GM12878 (cell line): ENCODE data around the gene CIB4. TPM values are rescaled to one million over a fixed set of nuclear protein-coding genes. Genes with fewer than 3 reads are reported as not detected.

ENCODE experiments used
- ATAC-seq: fragments of 200-7000 bp; cut with Tn5 transposase; 3 replicates; pipeline ENCODE4 v1.9.1; 2020; ENCODE audit warnings: mild to moderate bottlenecking, moderate library complexity
- BruUV-seq: library from RNA; stranded (reverse); fragments of 400-500 nt; replicated peaks from 2 replicates; lab custom pipeline; 2021; lab: Mats Ljungman, UMichigan
- CTCF ChIA-PET: fragments of 300-600 bp; sonication (Branson Sonifier 250); formaldehyde crosslinking; extraction: SDS; loops from one replicate; lab custom pipeline; 2021; ENCODE audit warnings: inconsistent platforms; lab: Yijun Ruan, JAX
- POLR2A ChIA-PET: fragments of 350-600 bp; formaldehyde crosslinking; extraction: SDS; loops from one replicate; lab custom pipeline; 2021; ENCODE audit warnings: inconsistent platforms; lab: Charles Lee
- RAD21 ChIA-PET: fragments of 300-600 bp; sonication (Branson Sonifier 250); formaldehyde crosslinking; loops from one replicate; lab custom pipeline; 2023; ENCODE audit warnings: antibody characterized with exemption; ENCODE audit not compliant: unreplicated experiment; lab: Charles Lee
- SMC1A ChIA-PET: fragments of 300-600 bp; sonication (Branson Sonifier 250); formaldehyde crosslinking; loops from one replicate; lab custom pipeline; 2023; ENCODE audit not compliant: unreplicated experiment, uncharacterized antibody; lab: Charles Lee
- DNase-seq: peaks from one replicate; pipeline ENCODE4 v3.0.0-alpha.2; 2011; ENCODE audit warnings: low read depth, low spot score
- FAIRE-seq: peaks from 3 replicates; lab custom pipeline; 2011; peaks lifted over from hg19 to GRCh38; lab: Jason Lieb, UNC
- H2AFZ ChIP-seq: 2 replicates; pipeline ENCODE4 v1.6.0; 2011; ENCODE audit warnings: low read depth, low read length, control low read depth; ENCODE audit not compliant: control insufficient read depth
- H3K27ac ChIP-seq: 2 replicates; pipeline ENCODE4 v1.5.1; 2011; ENCODE audit warnings: control low read depth; ENCODE audit not compliant: control insufficient read depth, insufficient read depth
- H3K27me3 ChIP-seq, 2 experiments: replicated peaks in 1 of 2; 2 replicates each; pipeline versions ENCODE4 v1.6.0 to v1.6.1; 2011; ENCODE audit warnings: low read length in 1 of 2; ENCODE audit not compliant: control insufficient read depth in 2 of 2, insufficient read depth in 2 of 2
- H3K36me3 ChIP-seq, 2 experiments: 2 replicates each; pipeline ENCODE4 v1.5.1; 2011; ENCODE audit warnings: low read length in 1 of 2; ENCODE audit not compliant: control insufficient read depth in 2 of 2, insufficient read depth in 2 of 2
- H3K4me1 ChIP-seq: 2 replicates; pipeline ENCODE4 v1.6.1; 2011; ENCODE audit warnings: mild to moderate bottlenecking, low read length, moderate library complexity, mixed read lengths; ENCODE audit not compliant: control insufficient read depth, insufficient read depth
- H3K4me2 ChIP-seq: 2 replicates; pipeline ENCODE4 v1.6.0; 2011; ENCODE audit warnings: control low read depth; ENCODE audit not compliant: control insufficient read depth, insufficient read depth
- H3K4me3 ChIP-seq: fragments of 200-600 bp; sonication (generic); 2 replicates; pipeline ENCODE4 v1.5.1; 2016
- H3K79me2 ChIP-seq: 2 replicates; pipeline ENCODE4 v1.6.0; 2011; ENCODE audit warnings: low read length; ENCODE audit not compliant: control insufficient read depth, insufficient read depth
- H3K9ac ChIP-seq: 2 replicates; pipeline ENCODE4 v1.8.0; 2011; ENCODE audit warnings: low read length, control low read depth, mixed read lengths; ENCODE audit not compliant: control insufficient read depth, insufficient read depth
- H3K9me3 ChIP-seq: replicated peaks from 3 replicates; pipeline ENCODE4 v1.5.1; 2011; ENCODE audit warnings: mild to moderate bottlenecking, low read length; ENCODE audit not compliant: control insufficient read depth, insufficient read depth
- H4K20me1 ChIP-seq: 2 replicates; pipeline ENCODE4 v1.6.0; 2011; ENCODE audit not compliant: control insufficient read depth, insufficient read depth
- CHD4 ChIP-seq: fragments of 200-600 bp; sonication (generic); IDR thresholded peaks from 2 replicates; pipeline ENCODE4 v1.6.1; 2016; ENCODE audit warnings: mild to moderate bottlenecking
- LARP7 ChIP-seq: fragments of 450-650 bp; IDR thresholded peaks from 2 replicates; pipeline ENCODE4 v1.6.1; 2017; ENCODE audit warnings: mild to moderate bottlenecking
- MEF2B ChIP-seq: fragments of 450-650 bp; IDR thresholded peaks from 2 replicates; pipeline ENCODE4 v1.6.1; 2018; ENCODE audit warnings: mild to moderate bottlenecking, moderate library complexity; ENCODE audit not compliant: partially characterized antibody, poor library complexity, severe bottlenecking
- PAX8 ChIP-seq: fragments of 450-650 bp; IDR thresholded peaks from 2 replicates; pipeline ENCODE4 v1.6.1; 2017; ENCODE audit warnings: mild to moderate bottlenecking, moderate library complexity
- SMAD5 ChIP-seq: IDR thresholded peaks from 2 replicates; pipeline ENCODE4 v1.6.1; 2016; ENCODE audit warnings: antibody characterized with exemption, low read depth
- SMARCA5 ChIP-seq: fragments of 450-650 bp; IDR thresholded peaks from 2 replicates; pipeline ENCODE4 v1.6.1; 2017; ENCODE audit warnings: mild to moderate bottlenecking
- WGBS: methylation state at CpG from one replicate; pipeline ENCODE4 v1.1.6; 2016; ENCODE audit warnings: low lambda C conversion rate; ENCODE audit not compliant: insufficient replicate concordance, insufficient coverage; ENCODE audit errors: missing lambda C conversion rate; 5-methylcytosine and 5-hydroxymethylcytosine counted together
- in situ Hi-C: fragments of 300-500 bp; cut with MboI; formaldehyde crosslinking; loops from 9 replicates; pipeline ENCODE4 v1.14.3; 2018; ENCODE audit warnings: mixed read lengths
- intact Hi-C: fragments of 100-400 bp; cut with micrococcal nuclease; formaldehyde crosslinking; loops from one replicate; pipeline ENCODE4 v1.14.2; 2022; ENCODE audit not compliant: unreplicated experiment
- polyA plus RNA-seq, 11 experiments: library from polyadenylated mRNA; depleted of rRNA in 4 of 11; unstranded in 6 of 11; stranded (reverse) in 5 of 11; fragments of >200 nt; fragmentation: Nextera tagmentation in 4 of 11; fragmentation: Illumina TruSeq in 1 of 11; extraction: Ambion mirVana in 4 of 11; extraction: Trizol in 1 of 11; gene quantifications; 1 replicate in 1 of 11; 2 replicates in 10 of 11; pipeline versions ENCODE4 v1.2.1 to v1.2.3, GENCODE V29; 2011 to 2016; ENCODE audit warnings: inconsistent platforms in 2 of 11, missing spikeins in 2 of 11, low read depth in 1 of 11
- total RNA-seq, 4 experiments: library from RNA; depleted of rRNA in 3 of 4; stranded (reverse); fragments of >200 nt in 3 of 4; fragmentation: Illumina TruSeq in 1 of 4; extraction: Trizol in 1 of 4; gene quantifications; 2 replicates each; pipeline versions ENCODE4 v1.2.1 to v1.2.3, GENCODE V29; 2013 to 2021
- TF ChIP-seq, protein P1 (sequence below): IDR thresholded peaks from 2 replicates; pipeline ENCODE4 v1.6.1; 2012; ENCODE audit warnings: low read depth, low read length, improper control_type of control experiment

Gene CIB4
- total and polyA plus RNA-seq, 10 of the 15 experiments (the other 5 are each of a cell fraction or from before 2014, with no cell fraction given) = not detected

- Histone ChIP-seq H3K27me3 (peaks cover 0 to 2% of the 10 kb centered on the region in 2 experiments; a peak in 2 of 4 replicates), H2AFZ (no peak overlapping the region), H4K20me1 (no peaks in the 10 kb centered on the region), H3K4me1 (no peaks in the 10 kb centered on the region), H3K36me3 (no peaks in the 10 kb centered on the region), H3K9ac (no peak overlapping the region), H3K4me3 (no peak overlapping the region), H3K9me3 (no peaks in the 10 kb centered on the region), H3K4me2 (no peak overlapping the region), H3K79me2 (no peaks in the 10 kb centered on the region), H3K27ac (no peak overlapping the region)
- DNase-seq (no peak), FAIRE-seq (no peak), ATAC-seq (no peak; the same call in 2 of the 3 replicates)
- CTCF ChIA-PET = interaction anchor here (0.5 kb wide), 1 partner anchor 55 kb away, joined by 4 read pairs; no protein-coding TSS in a partner anchor
- no TSS peak for BruUV-seq
- TF ChIP-seq MEF2B (peak; percentile 43), PAX8 (no peak), SMAD5 (no peak), SMARCA5 (no peak), LARP7 (no peak), CHD4 (no peak)
- TF ChIP-seq, protein P1, sequence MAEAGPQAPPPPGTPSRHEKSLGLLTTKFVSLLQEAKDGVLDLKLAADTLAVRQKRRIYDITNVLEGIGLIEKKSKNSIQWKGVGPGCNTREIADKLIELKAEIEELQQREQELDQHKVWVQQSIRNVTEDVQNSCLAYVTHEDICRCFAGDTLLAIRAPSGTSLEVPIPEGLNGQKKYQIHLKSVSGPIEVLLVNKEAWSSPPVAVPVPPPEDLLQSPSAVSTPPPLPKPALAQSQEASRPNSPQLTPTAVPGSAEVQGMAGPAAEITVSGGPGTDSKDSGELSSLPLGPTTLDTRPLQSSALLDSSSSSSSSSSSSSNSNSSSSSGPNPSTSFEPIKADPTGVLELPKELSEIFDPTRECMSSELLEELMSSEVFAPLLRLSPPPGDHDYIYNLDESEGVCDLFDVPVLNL = no peak
- WGBS = 2% methylated on average over 4 of the region's 4 CpGs
- intact Hi-C loops = no loop called here
- in situ Hi-C loops = no loop called here
- POLR2A ChIA-PET = no interaction called here
- SMC1A ChIA-PET = no interaction called here
- RAD21 ChIA-PET = no interaction called here
Measured at GRCh38 chr2:26534098-26534864, 106.9 kb downstream of the CIB4 start.
